ENCODE data around the gene PHF23. TPM values are rescaled to one million over a fixed set of nuclear protein-coding genes. Genes with fewer than 3 reads are reported as not detected.

PHF23 gene
- total RNA-seq, 1 experiment from 2014 or later, result 45.8 TPM

DNA sequence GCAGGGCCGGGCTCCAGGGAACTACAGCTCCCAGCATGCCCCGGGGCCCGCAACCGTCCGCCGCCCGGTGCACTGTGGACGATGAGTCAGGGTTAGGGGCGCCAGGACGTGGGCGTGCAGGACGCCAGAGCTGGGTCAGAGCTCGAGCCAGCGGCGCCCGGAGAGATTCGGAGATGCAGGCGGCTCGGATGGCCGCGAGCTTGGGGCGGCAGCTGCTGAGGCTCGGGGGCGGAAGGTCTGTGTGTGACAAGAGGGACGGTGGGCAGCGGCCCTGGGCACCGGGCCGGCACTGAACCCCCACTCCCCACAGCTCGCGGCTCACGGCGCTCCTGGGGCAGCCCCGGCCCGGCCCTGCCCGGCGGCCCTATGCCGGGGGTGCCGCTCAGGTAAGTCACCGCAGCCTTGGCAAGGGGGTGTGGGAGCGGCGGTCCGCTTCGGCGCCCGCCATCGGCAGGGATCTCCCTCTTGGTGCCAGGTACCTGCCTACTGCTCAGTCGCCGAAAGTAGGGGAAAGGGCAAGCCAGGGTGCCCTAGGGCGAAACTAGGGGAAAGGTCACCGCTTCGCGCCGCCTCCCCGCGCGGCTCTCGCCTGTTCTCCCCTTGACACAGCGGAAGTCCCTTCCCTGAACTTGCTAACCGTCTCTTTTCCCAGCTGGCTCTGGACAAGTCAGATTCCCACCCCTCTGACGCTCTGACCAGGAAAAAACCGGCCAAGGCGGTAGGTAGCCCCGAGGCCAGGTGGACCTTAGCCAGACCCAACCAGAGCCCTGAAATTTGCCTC is 19.3 kb downstream of the PHF23 start, which contains the start of the genes ACADVL and DLG4 (continued):
- no peak for TF ChIP-seq ZNF396 (CRISPR knock-in tag; IDR thresholded peaks at IDR 0.05; ENCODE audit: borderline replicate concordance)
- TF ChIP-seq SP1 (CRISPR knock-in tag; conservative IDR thresholded peaks at IDR 0.05), result no peak
- TF ChIP-seq ELF4 (CRISPR knock-in tag; IDR thresholded peaks at IDR 0.05; ENCODE audit: low read depth), result 0 out of 2 replicates have a peak, but pooled peaks have one; percentile 18
- no peak; the same call in 1 of the 2 replicates for TF ChIP-seq HMGA2 (CRISPR knock-in tag; IDR thresholded peaks at IDR 0.05)
- TF ChIP-seq, protein P1, sequence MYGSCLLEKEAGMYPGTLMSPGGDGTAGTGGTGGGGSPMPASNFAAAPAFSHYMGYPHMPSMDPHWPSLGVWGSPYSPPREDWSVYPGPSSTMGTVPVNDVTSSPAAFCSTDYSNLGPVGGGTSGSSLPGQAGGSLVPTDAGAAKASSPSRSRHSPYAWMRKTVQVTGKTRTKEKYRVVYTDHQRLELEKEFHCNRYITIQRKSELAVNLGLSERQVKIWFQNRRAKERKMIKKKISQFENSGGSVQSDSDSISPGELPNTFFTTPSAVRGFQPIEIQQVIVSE (CRISPR knock-in tag; IDR thresholded peaks at IDR 0.05; ENCODE audit: borderline replicate concordance), result no peak; the same call in 1 of the 2 replicates
- TF ChIP-seq E2F4 (CRISPR knock-in tag; IDR thresholded peaks at IDR 0.05; ENCODE audit: borderline replicate concordance, low read depth), result no peak
- TF ChIP-seq SMAD3 (CRISPR knock-in tag; IDR thresholded peaks at IDR 0.05; ENCODE audit: borderline replicate concordance), result 0 out of 2 replicates have a peak, but pooled peaks have one; percentile 19
- TF ChIP-seq ZBTB43 (CRISPR knock-in tag; IDR thresholded peaks at IDR 0.05), result no peak
- no peak for TF ChIP-seq ZNF317 (CRISPR knock-in tag; IDR thresholded peaks at IDR 0.05; ENCODE audit: borderline replicate concordance, low read depth)
- TF ChIP-seq ZNF532 (CRISPR knock-in tag; IDR thresholded peaks at IDR 0.05; ENCODE audit: borderline replicate concordance), result no peak
- TF ChIP-seq, protein P2, sequence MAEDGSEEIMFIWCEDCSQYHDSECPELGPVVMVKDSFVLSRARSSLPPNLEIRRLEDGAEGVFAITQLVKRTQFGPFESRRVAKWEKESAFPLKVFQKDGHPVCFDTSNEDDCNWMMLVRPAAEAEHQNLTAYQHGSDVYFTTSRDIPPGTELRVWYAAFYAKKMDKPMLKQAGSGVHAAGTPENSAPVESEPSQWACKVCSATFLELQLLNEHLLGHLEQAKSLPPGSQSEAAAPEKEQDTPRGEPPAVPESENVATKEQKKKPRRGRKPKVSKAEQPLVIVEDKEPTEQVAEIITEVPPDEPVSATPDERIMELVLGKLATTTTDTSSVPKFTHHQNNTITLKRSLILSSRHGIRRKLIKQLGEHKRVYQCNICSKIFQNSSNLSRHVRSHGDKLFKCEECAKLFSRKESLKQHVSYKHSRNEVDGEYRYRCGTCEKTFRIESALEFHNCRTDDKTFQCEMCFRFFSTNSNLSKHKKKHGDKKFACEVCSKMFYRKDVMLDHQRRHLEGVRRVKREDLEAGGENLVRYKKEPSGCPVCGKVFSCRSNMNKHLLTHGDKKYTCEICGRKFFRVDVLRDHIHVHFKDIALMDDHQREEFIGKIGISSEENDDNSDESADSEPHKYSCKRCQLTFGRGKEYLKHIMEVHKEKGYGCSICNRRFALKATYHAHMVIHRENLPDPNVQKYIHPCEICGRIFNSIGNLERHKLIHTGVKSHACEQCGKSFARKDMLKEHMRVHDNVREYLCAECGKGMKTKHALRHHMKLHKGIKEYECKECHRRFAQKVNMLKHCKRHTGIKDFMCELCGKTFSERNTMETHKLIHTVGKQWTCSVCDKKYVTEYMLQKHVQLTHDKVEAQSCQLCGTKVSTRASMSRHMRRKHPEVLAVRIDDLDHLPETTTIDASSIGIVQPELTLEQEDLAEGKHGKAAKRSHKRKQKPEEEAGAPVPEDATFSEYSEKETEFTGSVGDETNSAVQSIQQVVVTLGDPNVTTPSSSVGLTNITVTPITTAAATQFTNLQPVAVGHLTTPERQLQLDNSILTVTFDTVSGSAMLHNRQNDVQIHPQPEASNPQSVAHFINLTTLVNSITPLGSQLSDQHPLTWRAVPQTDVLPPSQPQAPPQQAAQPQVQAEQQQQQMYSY (CRISPR knock-in tag; IDR thresholded peaks at IDR 0.05), result peak; percentile 76
- TF ChIP-seq, protein P3, sequence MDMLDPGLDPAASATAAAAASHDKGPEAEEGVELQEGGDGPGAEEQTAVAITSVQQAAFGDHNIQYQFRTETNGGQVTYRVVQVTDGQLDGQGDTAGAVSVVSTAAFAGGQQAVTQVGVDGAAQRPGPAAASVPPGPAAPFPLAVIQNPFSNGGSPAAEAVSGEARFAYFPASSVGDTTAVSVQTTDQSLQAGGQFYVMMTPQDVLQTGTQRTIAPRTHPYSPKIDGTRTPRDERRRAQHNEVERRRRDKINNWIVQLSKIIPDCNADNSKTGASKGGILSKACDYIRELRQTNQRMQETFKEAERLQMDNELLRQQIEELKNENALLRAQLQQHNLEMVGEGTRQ (CRISPR knock-in tag; IDR thresholded peaks at IDR 0.05), result peak; percentile 38
- TF ChIP-seq TP53 (CRISPR knock-in tag; IDR thresholded peaks at IDR 0.05), result no peak
- TF ChIP-seq NFYB (CRISPR knock-in tag; conservative IDR thresholded peaks at IDR 0.05; ENCODE audit: low read depth), result no peak
- TF ChIP-seq ZNF232 (CRISPR knock-in tag; IDR thresholded peaks at IDR 0.05), result no peak
- peak; percentile 75; the same call in 1 of the 2 replicates for TF ChIP-seq MYBL2 (CRISPR knock-in tag; IDR thresholded peaks at IDR 0.05)
- no peak for TF ChIP-seq NR1H2 (CRISPR knock-in tag; IDR thresholded peaks at IDR 0.05)
- no peak for TF ChIP-seq SMAD4 (CRISPR knock-in tag; IDR thresholded peaks at IDR 0.05)
- TF ChIP-seq ATF1 (CRISPR knock-in tag; IDR thresholded peaks at IDR 0.05), result no peak
- TF ChIP-seq OVOL2 (CRISPR knock-in tag; IDR thresholded peaks at IDR 0.05; ENCODE audit: borderline replicate concordance), result no peak
- no peak for TF ChIP-seq MLX (CRISPR knock-in tag; IDR thresholded peaks at IDR 0.05)
- TF ChIP-seq ETV6 (CRISPR knock-in tag; IDR thresholded peaks at IDR 0.05), result no peak; the same call in none of the 2 replicates
- no peak for TF ChIP-seq MXD4 (CRISPR knock-in tag; IDR thresholded peaks at IDR 0.05; ENCODE audit: borderline replicate concordance)
